Measurements from ENCODE around the gene POLA2.

DNA sequence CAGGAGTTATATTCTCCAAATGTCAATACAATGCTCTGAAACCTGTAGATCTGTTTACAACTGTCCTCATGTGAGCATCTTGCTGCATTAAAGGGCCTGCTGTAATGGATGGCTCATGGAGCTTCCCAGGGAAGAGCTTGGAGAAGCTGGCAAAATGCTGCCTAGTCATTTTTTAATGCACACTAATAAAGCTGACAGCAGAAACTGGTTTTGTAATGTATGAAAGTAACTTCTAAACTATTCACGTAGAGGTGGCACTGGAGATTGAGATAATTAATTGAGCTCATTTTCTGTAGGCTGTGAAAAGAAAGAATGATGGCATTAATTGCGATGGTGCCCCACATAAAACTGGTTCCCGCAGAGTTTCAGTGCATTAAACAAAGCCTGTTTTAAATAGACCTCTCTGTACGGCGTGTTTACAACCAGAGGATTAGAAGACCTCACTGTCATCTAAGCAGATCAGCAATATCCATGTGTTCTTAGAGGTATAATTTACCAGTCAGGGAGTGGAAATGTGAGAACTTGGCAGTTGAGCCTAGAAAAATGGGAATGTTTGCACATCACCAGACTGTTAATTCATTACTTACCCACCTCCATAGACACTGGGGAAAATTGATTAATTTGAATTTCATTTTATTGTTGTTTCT, 16.0 kb downstream of the POLA2 start:
- TF ChIP-seq, protein P1, sequence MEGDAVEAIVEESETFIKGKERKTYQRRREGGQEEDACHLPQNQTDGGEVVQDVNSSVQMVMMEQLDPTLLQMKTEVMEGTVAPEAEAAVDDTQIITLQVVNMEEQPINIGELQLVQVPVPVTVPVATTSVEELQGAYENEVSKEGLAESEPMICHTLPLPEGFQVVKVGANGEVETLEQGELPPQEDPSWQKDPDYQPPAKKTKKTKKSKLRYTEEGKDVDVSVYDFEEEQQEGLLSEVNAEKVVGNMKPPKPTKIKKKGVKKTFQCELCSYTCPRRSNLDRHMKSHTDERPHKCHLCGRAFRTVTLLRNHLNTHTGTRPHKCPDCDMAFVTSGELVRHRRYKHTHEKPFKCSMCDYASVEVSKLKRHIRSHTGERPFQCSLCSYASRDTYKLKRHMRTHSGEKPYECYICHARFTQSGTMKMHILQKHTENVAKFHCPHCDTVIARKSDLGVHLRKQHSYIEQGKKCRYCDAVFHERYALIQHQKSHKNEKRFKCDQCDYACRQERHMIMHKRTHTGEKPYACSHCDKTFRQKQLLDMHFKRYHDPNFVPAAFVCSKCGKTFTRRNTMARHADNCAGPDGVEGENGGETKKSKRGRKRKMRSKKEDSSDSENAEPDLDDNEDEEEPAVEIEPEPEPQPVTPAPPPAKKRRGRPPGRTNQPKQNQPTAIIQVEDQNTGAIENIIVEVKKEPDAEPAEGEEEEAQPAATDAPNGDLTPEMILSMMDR (IDR thresholded peaks at IDR 0.05) = no peak
- TF ChIP-seq POLR2A (IDR thresholded peaks at IDR 0.05) = no peak

All from testis (tissue), 2 donors.